Activated CD8-positive, alpha-beta memory T cell treated with anti-CD3 and anti-CD28 coated beads for 1 hour (primary cell): Measurements from ENCODE around the gene TOR1AIP2.

Experiments
- DNase-seq, 2 donors: peaks; one replicate each; pipeline ENCODE4 v3.0.0-alpha.2; 2020; ENCODE audit warnings: low read depth in 1 of 2; ENCODE audit errors: extremely low read depth in 1 of 2

TOR1AIP2 gene

DNA sequence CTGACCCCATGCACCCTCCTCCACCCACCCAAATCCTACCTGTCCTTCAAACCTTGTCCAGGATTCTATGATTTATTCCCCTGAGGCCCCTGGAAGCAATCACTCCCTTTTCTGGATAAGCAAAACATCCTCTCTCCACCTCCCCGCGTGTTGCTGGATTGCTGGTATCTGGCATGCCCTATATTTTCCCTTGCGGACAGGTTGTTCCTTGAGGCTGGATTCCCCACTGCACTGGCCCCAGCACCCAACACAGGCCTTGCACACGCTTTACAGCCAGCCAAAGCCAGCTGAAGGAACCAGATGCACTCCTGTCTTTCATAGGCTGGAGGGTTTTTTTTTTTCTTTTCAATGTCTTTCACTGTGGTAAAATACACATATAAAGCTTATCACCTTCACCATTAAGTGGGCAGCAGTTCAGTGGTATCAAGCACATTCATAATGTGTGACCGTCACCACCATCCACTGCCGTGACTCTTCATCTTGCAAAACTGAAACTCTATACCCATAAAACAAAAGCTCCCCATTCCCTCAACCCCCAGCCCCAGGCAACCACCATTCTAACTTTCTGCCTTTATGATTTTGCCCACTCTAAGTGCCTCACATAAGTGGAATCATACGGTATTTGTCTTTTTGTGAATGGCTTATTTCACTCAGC is 50.9 kb downstream of the TOR1AIP2 start:
- DNase-seq, result no peak

DNA sequence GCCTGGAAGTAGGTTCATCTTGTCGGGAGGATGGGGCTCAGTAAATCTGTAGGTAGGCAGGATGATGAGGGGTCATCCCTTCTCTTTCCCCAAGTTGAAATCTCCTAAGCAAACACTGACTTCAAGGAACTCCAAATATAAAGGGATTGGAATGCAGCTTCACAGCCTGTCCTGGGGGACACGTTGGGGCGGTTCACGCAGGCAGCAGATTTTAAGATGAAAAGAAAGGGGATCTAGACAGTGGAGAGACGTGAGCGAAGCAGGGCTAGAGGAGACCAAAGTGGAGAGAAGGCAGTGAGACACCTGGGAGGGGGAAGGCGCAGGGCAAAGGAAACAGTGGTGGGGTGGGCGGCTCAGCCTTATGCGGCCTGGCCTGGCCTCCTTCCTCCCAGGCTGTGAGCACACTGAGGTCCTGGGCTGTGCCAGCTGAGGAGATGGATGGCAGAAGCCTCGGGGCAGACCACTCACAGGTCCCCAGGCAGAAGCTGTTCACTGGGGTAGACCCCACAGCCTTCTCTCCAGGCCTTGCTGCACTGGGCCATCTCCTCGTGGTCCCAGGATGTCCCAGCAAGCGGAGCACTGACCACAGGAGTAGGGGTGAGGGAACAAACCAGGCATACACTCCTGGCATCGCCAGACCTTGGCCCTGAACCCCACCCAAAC is 51.7 kb downstream of the TOR1AIP2 start:
- no peak for DNase-seq

DNA sequence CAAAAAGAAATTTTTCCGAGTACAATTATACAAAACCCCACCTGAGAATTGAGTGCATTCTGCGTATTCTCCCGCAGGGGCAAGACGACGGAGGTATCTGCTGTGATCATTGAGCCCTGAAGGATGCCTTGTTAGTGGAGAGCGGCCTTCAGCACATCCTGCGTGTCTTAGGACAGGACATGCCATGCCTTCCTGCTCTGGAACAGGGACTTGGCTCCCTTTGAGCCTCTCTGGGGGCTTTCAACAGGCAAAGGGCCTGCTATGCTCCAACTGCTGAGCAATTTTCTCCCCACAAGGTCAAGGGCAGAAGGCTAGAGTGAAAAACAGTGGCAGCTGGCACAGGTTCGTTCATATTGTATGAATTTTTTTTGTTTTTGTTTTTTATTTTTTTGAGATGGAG is 52.4 kb downstream of the TOR1AIP2 start:
- DNase-seq, result no peak

DNA sequence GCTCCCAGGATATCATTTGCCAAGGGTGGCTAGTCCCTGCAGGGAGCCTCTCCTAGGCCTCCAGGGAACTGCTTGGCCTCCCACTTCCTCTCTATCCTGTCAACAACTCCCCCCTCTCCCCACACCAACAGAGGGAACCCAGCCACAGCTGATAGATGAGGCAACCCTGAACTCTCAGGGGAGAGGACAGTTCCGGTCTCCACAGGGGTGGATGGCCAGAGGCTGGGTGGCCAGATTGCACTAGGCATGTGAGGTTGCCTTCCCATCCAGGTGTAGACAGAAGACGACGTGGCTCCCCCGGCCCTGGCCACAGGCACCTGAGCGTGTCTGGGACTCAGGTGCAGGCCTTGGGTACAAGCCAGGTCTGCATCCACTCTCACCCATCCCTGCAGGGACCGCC is 53.3 kb downstream of the TOR1AIP2 start:
- DNase-seq, result no peak

DNA sequence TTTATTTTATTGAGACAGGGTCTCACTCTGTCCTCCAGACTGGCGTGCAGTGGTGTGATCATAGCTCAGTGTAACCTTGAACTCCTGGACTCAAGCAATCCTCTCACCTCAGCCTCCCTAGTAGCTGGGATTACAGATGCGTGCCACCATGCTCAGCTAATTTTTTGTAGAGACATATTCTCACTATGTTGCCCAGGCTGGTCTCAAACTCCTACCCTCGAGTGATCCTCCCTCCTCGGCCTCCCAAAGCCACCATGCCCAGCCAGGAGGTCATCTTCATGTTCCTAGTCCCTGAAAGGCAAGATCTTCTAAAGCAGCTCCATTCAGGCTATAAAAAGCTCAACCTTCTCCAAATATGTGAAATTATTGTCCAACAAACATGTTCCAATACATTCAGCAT is 53.9 kb downstream of the TOR1AIP2 start:
- no peak for DNase-seq

DNA sequence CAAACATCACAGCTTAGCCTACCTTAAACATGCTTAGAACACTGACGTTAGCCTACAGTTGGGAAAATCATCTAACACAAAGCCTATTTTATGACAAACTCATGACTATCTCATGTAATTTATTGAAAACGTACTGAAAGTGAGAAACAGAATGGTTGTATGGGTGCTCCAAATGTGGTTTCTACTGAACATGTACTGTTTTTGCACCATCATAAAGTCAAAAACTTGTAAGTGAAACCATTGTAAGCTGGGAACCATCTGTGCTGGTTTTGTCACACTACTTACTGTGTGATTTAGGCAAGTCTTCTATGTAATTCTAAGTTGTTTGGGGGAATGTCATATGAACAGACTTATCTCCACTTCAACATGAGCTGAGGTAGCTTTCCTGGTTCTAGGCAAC is 55.5 kb downstream of the TOR1AIP2 start:
- no peak for DNase-seq

DNA sequence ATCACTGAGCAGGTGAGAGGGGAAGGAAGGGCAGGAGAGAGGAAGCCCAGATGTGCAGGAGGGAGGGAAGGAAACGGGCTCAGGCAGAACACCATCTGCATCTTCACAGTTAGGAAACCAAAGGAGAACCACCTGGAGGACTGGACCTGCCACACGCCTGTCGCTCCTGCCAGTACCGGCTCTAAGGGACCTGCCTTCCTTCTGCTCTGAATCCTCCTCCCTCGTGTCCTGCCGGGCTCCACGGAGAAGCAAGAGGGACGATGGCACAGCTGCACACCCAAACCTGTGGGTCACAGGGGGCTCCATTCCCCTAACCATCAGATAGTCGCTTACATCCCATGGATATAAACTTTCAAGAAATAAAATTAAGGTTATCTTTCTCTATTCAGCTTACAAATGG is 56.1 kb downstream of the TOR1AIP2 start:
- no peak for DNase-seq

DNA sequence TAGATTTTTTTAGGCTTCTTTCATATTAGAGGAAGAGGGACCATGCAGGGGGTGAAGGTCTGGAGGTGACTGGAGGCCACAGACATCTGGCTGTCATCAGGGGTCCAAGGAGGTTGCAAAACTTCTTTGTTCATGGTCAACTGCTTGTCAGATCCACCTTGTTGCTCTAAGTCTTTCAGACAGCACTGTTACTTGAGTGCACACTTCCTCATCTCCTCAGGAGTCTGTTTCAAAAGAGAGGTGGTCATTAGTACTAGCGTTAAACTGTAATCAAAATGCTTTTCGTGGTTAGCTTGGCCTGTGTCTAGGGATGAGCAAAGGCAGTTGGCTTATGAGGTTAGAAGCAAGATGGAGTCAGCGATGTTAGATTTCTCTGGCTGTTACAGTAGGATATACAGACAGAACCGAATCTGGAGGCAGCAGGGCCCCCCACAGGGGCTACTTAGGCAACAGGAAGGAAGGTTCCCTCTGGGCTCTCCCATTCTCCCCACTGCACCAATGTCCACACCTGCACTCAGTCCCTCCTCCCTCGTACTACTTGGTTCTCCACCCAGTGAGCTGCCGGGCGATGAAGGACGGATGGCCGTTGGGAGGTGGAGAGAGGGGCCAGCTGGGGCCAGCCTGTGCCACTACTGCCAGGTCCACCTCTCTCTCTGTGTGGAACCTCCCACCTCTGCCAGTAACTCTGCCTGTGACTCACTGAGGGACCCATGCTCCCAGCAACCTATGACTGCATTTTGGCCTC is 57.2 kb downstream of the TOR1AIP2 start:
- no peak for DNase-seq

DNA sequence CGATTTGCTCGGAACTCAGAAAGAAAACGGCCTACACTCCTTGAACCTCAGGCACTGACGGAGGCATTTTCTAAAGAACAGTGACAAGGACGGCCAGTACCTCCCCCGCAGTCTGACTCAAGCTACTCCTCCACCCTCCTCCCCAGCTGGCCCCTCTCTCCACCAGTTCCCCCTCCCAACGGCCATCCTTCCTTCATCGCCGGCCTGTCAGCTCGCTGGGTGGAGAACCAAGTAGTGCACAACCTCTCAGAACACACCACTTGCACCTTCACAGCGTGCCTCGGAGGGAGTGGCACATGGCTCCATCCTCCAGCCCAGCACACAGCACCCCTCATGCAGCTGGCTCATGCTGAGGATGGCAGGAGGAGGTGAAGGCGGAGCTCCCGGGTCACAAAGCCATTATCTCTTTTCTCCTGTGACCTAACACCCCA is 58.8 kb downstream of the TOR1AIP2 start:
- no peak for DNase-seq

DNA sequence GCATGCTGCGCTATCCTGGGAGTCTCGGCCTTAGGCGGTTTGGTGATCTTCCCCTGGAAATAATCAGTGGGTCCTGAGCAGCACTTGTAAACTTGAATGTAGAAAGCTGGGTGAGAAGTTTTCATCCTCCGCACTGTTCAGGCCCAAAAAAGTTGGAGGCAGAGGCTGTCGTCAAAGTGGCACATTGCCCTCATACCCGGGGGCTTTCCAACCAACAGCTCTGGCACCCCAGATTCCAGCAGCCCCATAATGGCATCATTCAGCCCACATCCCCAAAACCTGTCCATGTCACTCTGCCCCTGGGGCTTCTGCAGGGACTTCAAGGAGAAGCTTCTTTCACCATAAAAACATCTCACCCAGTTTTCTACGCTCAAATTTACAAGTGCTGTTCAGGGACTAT is 59.3 kb downstream of the TOR1AIP2 start:
- no peak for DNase-seq

DNA sequence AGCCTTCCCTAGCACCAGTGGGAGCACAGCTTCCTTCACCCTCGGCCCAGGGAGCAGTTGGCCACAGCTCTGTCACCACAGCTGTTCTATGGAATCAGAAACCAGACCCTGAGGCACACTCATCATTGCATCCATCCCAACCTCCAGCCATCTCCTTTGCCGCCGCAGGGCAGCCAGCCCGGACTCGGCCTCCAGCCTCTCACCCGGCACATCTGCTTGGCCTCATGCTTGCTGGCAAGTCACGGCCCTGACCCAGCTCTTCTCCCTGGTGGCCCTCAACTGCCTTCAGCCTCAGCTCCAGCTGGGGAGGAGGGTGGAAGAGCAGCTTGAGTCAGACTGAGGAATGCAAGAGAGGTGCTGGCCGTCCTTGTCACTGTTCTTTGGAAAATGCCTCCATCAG is 59.8 kb downstream of the TOR1AIP2 start:
- DNase-seq, result no peak

DNA sequence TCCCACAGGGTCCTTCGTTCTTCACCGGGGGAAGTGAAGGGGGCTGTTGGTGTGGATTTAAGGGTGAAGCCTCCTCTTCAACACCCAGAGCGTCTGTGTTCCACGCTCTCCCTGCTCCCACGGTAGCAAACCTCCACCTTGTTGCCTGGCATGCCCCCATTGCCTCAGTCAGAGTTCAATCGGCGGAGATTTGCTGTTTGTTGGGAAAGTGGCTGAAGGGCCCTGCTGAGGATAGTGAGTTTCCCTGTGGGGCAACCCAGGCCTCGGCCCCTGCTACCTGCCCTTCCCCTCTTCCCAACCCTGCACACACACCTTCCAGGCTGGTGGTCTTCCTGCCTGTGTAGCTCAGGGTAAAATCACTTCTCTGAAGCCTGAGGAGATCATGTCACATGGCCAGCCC is 60.5 kb downstream of the TOR1AIP2 start:
- no peak for DNase-seq

DNA sequence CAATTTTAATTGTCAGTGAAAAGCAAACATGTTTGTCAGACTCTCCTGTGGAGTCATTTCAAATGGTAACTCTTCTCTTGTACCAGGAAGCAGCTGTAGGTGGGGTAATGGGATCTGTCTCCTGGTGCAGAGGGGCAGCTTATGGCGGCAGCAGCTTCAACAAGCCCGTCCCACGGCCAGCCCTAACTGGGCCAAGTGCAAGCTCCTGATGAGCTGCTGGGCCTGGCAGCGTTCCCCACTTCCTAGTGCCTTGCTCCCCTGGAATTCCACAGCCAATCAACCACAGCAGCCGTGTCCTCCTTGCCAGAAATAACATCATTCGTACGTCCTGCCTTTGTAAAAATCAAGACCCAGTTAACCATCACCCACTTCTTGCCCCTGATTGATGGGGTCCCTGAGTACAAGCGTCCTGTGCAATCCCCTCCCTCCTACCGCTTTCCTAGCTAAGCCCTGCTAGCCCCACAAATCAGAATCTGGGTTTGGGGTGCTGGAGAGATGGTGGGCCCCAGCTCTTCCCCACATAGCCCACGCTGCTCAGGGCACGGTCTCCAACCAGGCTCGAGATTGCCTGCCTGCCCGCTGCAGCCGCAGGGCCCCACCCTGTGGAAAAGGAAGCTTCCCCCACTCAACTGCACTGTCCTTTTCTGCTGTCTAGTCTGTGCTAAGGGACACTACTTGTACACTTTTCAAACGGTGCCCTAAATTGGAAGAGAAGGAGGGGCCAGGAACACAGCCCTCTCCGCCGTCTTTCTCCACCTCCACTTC is 61.2 kb downstream of the TOR1AIP2 start:
- DNase-seq, result no peak

DNA sequence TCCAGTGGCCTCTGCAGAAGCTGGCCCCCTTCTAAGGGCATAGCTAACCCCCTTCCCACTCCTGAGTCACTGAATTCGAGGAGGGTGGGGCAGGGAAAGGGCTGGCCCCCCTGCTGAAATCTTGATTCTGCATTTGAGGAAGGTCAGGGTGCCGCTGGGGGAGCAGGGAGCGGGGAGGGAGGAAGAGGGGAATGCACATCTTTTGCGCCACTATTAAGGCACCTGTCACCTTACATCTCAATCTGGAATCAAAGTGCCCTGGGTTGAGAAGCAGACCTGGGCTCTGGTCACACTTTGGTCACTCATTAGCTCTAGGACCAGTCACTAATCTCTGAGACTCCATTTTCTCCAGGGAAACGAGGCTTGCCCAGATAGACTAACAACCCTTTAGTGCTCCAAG is 62.0 kb downstream of the TOR1AIP2 start:
- no peak for DNase-seq

DNA sequence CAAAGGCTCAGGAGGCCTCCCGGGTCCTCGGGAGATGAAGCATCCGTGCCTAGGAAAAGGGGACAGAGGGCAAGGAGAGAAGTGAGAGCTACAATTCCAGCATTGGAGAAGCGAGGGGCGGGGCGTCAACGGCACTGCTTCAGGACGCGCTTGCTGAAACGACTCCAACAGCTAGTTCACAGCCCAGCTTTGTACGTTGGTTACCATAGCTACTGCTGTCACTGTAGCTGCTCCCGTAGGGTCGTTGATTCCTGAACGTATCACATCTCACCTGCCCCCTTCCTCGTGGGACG is 63.1 kb downstream of the TOR1AIP2 start:
- no peak for DNase-seq

DNA sequence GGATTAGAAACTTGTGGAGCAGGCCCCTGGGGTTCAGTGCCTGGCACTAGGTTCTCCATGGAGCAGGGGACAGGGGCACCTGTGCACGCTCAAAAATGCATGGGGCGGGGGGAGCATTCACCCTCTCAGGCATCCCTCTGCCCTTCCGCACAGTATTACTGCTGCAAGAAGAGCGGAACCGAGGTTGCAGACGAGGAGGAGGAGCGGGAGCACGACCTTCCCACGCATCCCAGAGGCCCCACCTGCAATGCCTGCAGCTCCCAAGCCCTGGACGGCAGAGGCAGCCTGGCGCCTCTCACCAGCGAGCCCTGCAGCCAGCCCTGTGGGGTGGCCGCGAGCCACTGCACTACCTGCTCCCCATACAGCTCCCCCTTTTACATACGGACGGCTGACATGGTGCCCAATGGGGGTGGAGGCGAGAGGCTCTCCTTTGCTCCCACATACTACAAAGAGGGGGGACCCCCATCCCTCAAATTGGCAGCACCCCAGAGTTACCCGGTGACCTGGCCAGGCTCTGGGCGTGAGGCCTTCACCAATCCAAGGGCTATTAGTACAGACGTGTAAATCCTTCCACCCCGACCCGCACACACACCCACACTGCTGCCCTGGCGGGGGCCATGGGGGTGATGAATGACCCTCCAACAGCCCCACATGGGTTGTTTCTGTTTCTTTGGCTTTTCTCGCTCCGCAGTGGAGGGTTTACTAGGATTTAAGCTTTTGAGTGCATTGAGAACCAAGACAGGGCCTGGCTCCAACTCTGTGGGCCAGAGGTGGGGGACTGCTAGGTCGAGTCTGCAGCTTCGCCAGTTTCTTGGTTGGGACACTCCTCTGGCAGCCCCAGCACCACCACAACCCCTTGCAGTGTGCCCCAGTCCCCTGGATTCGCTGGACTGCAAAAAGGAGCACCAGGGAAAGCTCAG is 63.7 kb downstream of the TOR1AIP2 start:
- DNase-seq, result no peak

DNA sequence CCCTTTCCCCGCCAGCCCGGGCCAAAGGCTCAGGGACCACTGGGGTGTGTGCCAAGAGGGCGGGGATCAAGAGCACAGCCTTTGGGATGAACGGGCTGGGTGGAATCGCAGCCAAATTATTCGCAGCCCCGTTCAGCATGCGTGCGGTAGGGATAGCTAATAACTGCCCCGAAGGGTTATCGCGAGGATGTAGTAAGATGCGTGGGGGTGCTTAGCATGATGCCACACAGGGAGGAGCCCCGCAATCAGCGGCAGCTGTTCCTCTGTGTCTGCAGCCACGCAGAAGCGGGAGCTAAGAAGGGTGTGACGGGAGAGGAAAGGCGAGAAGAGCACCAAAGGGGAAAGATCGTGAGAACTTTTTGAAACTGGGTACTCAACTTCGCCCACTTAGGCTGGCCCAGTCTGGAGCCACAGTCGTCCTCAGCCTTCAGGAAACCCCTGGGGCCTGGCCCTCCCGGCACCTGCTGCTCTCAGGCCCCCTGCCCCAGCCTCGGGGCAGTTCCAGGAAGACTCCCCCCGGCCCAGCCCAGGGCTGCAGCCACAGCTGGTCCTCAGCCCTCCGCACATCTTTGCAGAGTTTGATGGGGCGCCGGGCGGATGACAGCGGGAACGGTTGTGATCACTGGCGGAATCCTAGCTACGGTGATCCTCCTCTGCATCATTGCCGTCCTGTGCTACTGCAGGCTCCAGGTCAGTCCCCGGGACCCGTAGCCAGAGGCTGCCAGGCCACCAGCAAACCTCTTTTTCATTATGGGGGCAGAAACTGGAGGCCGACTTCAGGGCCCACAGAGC is 64.9 kb downstream of the TOR1AIP2 start:
- no peak for DNase-seq

DNA sequence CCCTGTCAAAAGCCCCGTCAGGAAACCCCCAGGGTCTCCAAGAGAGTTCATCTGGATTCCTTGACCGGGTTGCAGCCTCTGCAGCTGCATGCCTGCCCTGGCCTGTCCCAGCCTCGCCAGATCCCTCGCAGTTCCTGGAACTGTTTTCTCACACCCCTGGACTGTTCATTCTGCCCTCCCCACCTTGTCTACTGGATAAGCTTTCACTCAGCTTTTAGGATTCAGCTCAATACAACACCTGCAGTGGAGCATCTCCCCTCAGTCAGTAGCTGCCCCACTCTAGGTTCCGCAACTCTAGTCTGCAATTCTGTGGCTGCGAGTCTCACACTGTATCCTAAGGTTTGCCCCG is 67.3 kb downstream of the TOR1AIP2 start:
- no peak for DNase-seq

DNA sequence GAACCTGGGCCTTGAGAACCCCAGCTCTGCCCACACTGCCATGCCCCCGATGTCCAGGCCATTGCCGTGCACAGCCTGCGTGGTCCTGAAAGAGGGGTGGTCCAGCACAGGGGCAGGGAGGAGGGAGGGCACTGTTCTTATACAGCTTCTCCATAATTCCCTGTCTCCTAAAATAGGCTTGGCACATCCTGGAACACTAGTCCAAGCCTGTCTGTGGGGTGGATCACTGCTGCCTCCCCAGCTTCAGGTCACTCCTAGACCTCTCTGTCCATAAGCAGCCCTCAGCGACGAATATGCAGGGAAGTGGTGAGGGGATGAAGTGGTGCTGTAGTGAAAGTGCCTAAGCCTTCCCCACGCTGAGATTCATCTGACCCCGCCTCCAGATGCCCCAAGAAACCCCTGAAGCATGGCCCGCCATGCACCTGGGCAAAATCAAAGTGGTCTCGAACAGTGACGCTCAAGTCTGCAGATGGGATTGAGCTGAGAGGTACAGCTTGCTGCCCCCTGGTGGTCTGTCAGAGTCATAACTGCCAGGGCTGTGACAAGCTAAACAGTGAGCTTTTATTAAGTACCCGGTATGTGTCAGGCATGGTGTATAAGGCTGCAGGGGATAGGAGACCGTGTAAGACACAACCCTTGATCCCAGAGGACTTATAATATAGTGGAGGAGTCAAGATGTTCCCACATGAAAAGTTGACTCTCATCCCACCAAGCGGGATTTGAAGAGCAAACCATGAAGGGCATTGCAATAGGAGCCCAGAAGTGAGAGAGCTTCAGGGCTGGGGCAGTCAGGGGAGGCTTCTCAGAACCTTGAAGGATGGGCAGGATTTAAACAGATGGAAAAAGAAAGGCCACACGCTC is 67.9 kb downstream of the TOR1AIP2 start:
- peak; percentile 31 to 49 for DNase-seq
